Choroid plexus epithelial cell (primary cell): Measurements from ENCODE around the gene TMEM240.
"Not testable (repeated sequence)": the region's sequence is repeated elsewhere in the genome, so short reads cannot be mapped to it uniquely, and the experiment has no call there.

Experiments used
- DNase-seq: peaks from one replicate; pipeline ENCODE4 v3.0.0-alpha.2; 2010; ENCODE audit warnings: low read depth
- H3K4me3 ChIP-seq: 2 replicates; pipeline ENCODE4 v1.5.1; 2011; ENCODE audit warnings: low read depth, mild to moderate bottlenecking, control low read depth, low read length, moderate library complexity
- CTCF ChIP-seq: conservative IDR thresholded peaks from 2 replicates; pipeline ENCODE4 v1.5.1; 2011; ENCODE audit warnings: low read depth, mild to moderate bottlenecking, control low read depth, inconsistent platforms, low read length, moderate library complexity

The TMEM240 gene

GRCh38 chr1:1563688-1564087 lies 23.3 kb upstream of the TMEM240 start:
- DNase-seq = no peak
- H3K4me3 ChIP-seq = no peak overlapping the region
- no peak for TF ChIP-seq CTCF

- no peak for DNase-seq
- no peak for TF ChIP-seq CTCF
- H3K4me3 ChIP-seq = no peak overlapping the region
Measured at GRCh38 chr1:1562556-1563195, 22.3 kb upstream of the TMEM240 start.

GRCh38 chr1:1561801-1562470 lies 21.5 kb upstream of the TMEM240 start:
- no peak overlapping the region for H3K4me3 ChIP-seq
- DNase-seq = no peak
- no peak for TF ChIP-seq CTCF

- no peak overlapping the region for H3K4me3 ChIP-seq
- no peak for TF ChIP-seq CTCF
- no peak for DNase-seq
Measured at GRCh38 chr1:1560178-1560577, 19.8 kb upstream of the TMEM240 start.

GRCh38 chr1:1559066-1559465 lies 18.6 kb upstream of the TMEM240 start:
- no peak for DNase-seq
- H3K4me3 ChIP-seq = no peak overlapping the region

GRCh38 chr1:1558591-1558990 lies 18.2 kb upstream of the TMEM240 start:
- DNase-seq = no peak
- TF ChIP-seq CTCF = no peak
- H3K4me3 ChIP-seq = no peak overlapping the region

More at GRCh38 chr1:1559066-1559465, 18.6 kb upstream of the TMEM240 start:
- TF ChIP-seq CTCF = no peak

- DNase-seq, H3K4me3 ChIP-seq: not testable (repeated sequence)
Measured at GRCh38 chr1:1557688-1558087, 17.3 kb upstream of the TMEM240 start.

- DNase-seq, H3K4me3 ChIP-seq: not testable (repeated sequence)
Measured at GRCh38 chr1:1556961-1557360, 16.5 kb upstream of the TMEM240 start.
